Measurements from ENCODE around the gene EFNB1. TPM values are rescaled to one million over a fixed set of nuclear protein-coding genes. Genes with fewer than 3 reads are reported as not detected.

EFNB1 gene
- polyA plus RNA-seq, 1 donor from 2014 or later: 25.5 TPM

- H2AFZ ChIP-seq (ENCODE audit: low read depth, low read length): no peak overlapping the region
- H3K9me2 ChIP-seq (ENCODE audit: insufficient read depth, low read length): no peaks in the 10 kb centered on the region
- no peak overlapping the region for H3K9ac ChIP-seq (ENCODE audit: low read length)
- H3K79me2 ChIP-seq (replicated peaks; ENCODE audit: insufficient read depth, low read length): peaks cover 85% of the 10 kb centered on the region
- H3F3A ChIP-seq (ENCODE audit: insufficient read depth, low read length, poor library complexity, severe bottlenecking): no peaks in the 10 kb centered on the region
- peak overlapping the region; percentile 28 for H3K4me3 ChIP-seq (ENCODE audit: low read length)
- H4K20me1 ChIP-seq (ENCODE audit: insufficient read depth): no peaks in the 10 kb centered on the region
- no peak overlapping the region for H3K4me2 ChIP-seq (ENCODE audit: low read length)
- no peaks in the 10 kb centered on the region for H3K9me3 ChIP-seq (ENCODE audit: low read length)
- no peaks in the 10 kb centered on the region for H3K36me3 ChIP-seq (ENCODE audit: insufficient read depth, low read length)
- TF ChIP-seq CTCF (IDR thresholded peaks at IDR 0.05; ENCODE audit: poor library complexity, severe bottlenecking) (no peak), SMC3 (conservative IDR thresholded peaks at IDR 0.05; ENCODE audit: poor library complexity) (no peak), REST (IDR thresholded peaks at IDR 0.05; ENCODE audit: borderline replicate concordance) (no peak), RAD21 (conservative IDR thresholded peaks at IDR 0.05) (no peak), EP300 (conservative IDR thresholded peaks at IDR 0.05; ENCODE audit: poor library complexity, severe bottlenecking) (no peak), EZH2 (IDR thresholded peaks at IDR 0.05; ENCODE audit: borderline replicate concordance, insufficient read depth, low read length, poor library complexity, severe bottlenecking) (no peak), POLR2AphosphoS5 (IDR thresholded peaks at IDR 0.05) (no peak), TAF1 (IDR thresholded peaks at IDR 0.05; ENCODE audit: low read depth) (no peak), MXI1 (conservative IDR thresholded peaks at IDR 0.05; ENCODE audit: poor library complexity, severe bottlenecking) (no peak)
- H3K27me3 ChIP-seq (ENCODE audit: insufficient read depth, low read depth, low read length): no peaks in the 10 kb centered on the region
- H3K27ac ChIP-seq (ENCODE audit: low read length): no peak overlapping the region
These were observed 5.7 kb downstream of the EFNB1 start for GRCh38 chrX:68834371-68835103.

- TF ChIP-seq EP300 (conservative IDR thresholded peaks at IDR 0.05; ENCODE audit: poor library complexity, severe bottlenecking) (no peak), EZH2 (IDR thresholded peaks at IDR 0.05; ENCODE audit: borderline replicate concordance, insufficient read depth, low read length, poor library complexity, severe bottlenecking) (no peak), RAD21 (conservative IDR thresholded peaks at IDR 0.05) (no peak), MXI1 (conservative IDR thresholded peaks at IDR 0.05; ENCODE audit: poor library complexity, severe bottlenecking) (no peak), POLR2AphosphoS5 (IDR thresholded peaks at IDR 0.05) (no peak), SMC3 (conservative IDR thresholded peaks at IDR 0.05; ENCODE audit: poor library complexity) (no peak), TAF1 (IDR thresholded peaks at IDR 0.05; ENCODE audit: low read depth) (no peak), REST (IDR thresholded peaks at IDR 0.05; ENCODE audit: borderline replicate concordance) (no peak), CTCF (IDR thresholded peaks at IDR 0.05; ENCODE audit: poor library complexity, severe bottlenecking) (no peak)
- no peaks in the 10 kb centered on the region for H3K9me3 ChIP-seq (ENCODE audit: low read length)
- H4K20me1 ChIP-seq (ENCODE audit: insufficient read depth): no peaks in the 10 kb centered on the region
- H3K9me2 ChIP-seq (ENCODE audit: insufficient read depth, low read length): no peaks in the 10 kb centered on the region
- H3K27me3 ChIP-seq (ENCODE audit: insufficient read depth, low read depth, low read length): no peaks in the 10 kb centered on the region
- H3K4me2 ChIP-seq (ENCODE audit: low read length): no peak overlapping the region
- no peak overlapping the region for H3K9ac ChIP-seq (ENCODE audit: low read length)
- H2AFZ ChIP-seq (ENCODE audit: low read depth, low read length): no peak overlapping the region
- no peaks in the 10 kb centered on the region for H3K36me3 ChIP-seq (ENCODE audit: insufficient read depth, low read length)
- H3K27ac ChIP-seq (ENCODE audit: low read length): no peak overlapping the region
- peaks cover 79% of the 10 kb centered on the region for H3K79me2 ChIP-seq (replicated peaks; ENCODE audit: insufficient read depth, low read length)
- peak overlapping the region; percentile 28 for H3K4me3 ChIP-seq (ENCODE audit: low read length)
- H3F3A ChIP-seq (ENCODE audit: insufficient read depth, low read length, poor library complexity, severe bottlenecking): no peaks in the 10 kb centered on the region
These were observed 6.3 kb downstream of the EFNB1 start for GRCh38 chrX:68835104-68835442.

Measured in neural cell (in vitro differentiated cells).